Kidney epithelial cell (primary cell): ENCODE data around the gene TFF3. TPM values are rescaled to one million over a fixed set of nuclear protein-coding genes. Genes with fewer than 3 reads are reported as not detected.

Source experiments
- DNase-seq: peaks from one replicate; pipeline ENCODE4 v3.0.0-alpha.2; 2010; ENCODE audit warnings: low read depth
- H3K27me3 ChIP-seq: 2 replicates; pipeline ENCODE4 v1.6.0; 2011; ENCODE audit warnings: low read length; ENCODE audit not compliant: control insufficient read depth, insufficient read depth
- H3K36me3 ChIP-seq: 2 replicates; pipeline ENCODE4 v1.5.1; 2011; ENCODE audit warnings: low read length; ENCODE audit not compliant: control insufficient read depth, insufficient read depth
- H3K4me3 ChIP-seq: 2 replicates; pipeline ENCODE4 v1.5.1; 2011; ENCODE audit warnings: low read depth, mild to moderate bottlenecking, control low read depth, low read length
- total RNA-seq: library from RNA; depleted of rRNA; stranded (reverse); fragments of >200 nt; gene quantifications from 2 replicates; pipeline ENCODE4 v1.2.3, GENCODE V29; 2015
- TF ChIP-seq, protein P1 (sequence below): IDR thresholded peaks from 2 replicates; pipeline ENCODE4 v1.5.1; 2011; ENCODE audit warnings: mild to moderate bottlenecking, moderate library complexity, low read length, control low read depth, inconsistent platforms; ENCODE audit not compliant: insufficient read depth, poor library complexity, severe bottlenecking

The TFF3 gene
- total RNA-seq, 1 donor from 2014 or later, result 0.17 TPM

- TF ChIP-seq, protein P1, sequence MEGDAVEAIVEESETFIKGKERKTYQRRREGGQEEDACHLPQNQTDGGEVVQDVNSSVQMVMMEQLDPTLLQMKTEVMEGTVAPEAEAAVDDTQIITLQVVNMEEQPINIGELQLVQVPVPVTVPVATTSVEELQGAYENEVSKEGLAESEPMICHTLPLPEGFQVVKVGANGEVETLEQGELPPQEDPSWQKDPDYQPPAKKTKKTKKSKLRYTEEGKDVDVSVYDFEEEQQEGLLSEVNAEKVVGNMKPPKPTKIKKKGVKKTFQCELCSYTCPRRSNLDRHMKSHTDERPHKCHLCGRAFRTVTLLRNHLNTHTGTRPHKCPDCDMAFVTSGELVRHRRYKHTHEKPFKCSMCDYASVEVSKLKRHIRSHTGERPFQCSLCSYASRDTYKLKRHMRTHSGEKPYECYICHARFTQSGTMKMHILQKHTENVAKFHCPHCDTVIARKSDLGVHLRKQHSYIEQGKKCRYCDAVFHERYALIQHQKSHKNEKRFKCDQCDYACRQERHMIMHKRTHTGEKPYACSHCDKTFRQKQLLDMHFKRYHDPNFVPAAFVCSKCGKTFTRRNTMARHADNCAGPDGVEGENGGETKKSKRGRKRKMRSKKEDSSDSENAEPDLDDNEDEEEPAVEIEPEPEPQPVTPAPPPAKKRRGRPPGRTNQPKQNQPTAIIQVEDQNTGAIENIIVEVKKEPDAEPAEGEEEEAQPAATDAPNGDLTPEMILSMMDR, result no peak
- peaks cover 13% of the 10 kb centered on the region for H3K27me3 ChIP-seq
- no peak for DNase-seq
- H3K4me3 ChIP-seq, result no peak overlapping the region
- H3K36me3 ChIP-seq, result no peaks in the 10 kb centered on the region
Measured at GRCh38 chr21:42349420-42350317, 34.5 kb upstream of the TFF3 start.

DNA sequence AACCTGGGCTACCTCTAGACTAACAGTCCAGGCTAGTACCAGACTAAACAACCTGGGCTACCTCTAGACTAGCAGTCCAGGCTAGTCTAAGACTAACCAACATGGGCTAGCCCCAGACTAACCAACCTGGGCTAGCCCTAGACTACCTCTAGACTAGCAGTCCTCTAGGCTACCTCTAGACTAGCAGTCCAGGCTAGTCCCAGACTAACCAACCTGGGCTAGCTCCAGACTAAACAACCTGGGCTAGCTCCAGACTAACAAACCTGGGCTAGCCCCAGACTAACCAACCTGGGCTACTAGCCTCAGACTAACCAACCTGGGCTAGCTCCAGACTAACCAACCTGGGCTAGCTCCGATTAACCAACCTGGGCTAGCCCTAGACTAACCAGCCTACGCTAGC is 33.6 kb upstream of the TFF3 start:
- Histone ChIP-seq H3K27me3 (peaks cover 13% of the 10 kb centered on the region), H3K36me3 (no peaks in the 10 kb centered on the region), H3K4me3 (no peak overlapping the region)
- DNase-seq, result no peak
- TF ChIP-seq, protein P1, result no peak

DNA sequence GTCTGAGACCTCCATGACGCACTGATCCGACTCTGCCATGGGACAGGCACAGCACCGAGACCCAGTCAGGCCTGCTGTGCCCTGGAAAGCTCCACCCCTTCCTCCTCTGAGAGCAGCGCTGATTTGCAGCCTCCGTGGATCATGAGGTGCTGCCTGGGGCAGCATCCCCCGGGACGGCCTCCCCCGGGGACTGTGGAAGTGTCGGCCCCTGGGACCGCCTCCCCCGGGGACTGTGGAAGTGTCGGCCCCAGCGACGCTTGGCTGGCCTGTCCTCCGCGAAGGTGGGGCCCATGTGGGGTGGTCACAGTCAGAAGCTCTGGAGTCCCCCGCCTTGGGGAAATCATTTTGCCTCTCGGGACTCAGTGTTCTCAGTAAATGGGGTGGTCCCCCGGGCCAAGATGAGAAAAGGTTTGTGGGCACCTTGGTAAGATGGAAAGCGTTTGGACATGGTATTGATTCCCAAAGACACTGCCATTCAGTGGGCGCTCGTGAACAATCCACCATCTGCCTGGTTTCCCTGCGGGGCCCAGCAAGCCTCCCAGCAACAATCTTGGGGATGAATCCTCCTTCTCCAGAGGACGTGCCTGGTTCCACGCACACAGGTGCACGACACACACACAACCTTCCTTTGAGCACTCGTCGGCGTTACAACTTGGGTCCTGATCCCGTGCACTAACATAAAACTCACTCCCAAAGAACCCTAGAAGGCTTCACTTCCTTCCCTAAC is 32.6 kb upstream of the TFF3 start:
- no peak for DNase-seq
- TF ChIP-seq, protein P1, result no peak
- peaks cover 13% of the 10 kb centered on the region for H3K27me3 ChIP-seq
- H3K4me3 ChIP-seq, result no peak overlapping the region
- no peaks in the 10 kb centered on the region for H3K36me3 ChIP-seq

DNA sequence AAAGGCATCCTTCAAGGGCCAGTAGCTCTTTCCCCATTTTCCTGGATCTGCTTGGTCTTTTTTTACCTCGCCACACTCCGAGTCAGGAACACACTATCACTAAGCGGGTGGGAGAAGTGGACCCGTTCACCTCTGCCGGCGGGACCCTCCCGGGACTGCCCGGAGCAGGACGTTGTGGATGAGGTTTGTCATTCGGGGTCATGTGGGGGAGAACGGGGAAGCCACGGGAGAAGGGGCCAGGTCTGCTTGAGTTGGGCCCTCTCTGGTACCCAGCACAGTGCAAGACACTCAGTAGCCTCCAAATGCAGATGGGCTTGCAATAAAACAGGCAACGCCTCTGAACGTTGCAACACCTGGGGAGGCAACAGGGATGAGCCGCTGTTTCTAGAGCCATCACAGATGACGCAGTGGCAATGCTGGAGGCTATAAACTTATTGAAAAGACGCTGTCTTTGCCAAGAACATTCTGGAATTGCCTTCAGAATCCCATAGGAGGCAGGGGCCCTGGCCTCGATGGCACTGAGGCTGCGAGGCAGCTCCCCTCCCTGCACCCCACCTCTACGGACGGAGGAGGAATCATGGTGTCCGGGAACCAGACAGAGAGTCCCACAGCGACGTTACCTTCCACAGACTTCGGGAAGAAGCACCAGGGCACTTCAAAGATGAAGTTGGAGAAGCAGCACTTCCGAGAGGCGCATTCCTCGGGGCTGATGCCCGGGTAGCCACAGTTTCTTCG is 31.8 kb upstream of the TFF3 start:
- no peak for DNase-seq
- H3K36me3 ChIP-seq, result no peaks in the 10 kb centered on the region
- peaks cover 13% of the 10 kb centered on the region for H3K27me3 ChIP-seq
- H3K4me3 ChIP-seq, result no peak overlapping the region
- TF ChIP-seq, protein P1, result no peak

DNA sequence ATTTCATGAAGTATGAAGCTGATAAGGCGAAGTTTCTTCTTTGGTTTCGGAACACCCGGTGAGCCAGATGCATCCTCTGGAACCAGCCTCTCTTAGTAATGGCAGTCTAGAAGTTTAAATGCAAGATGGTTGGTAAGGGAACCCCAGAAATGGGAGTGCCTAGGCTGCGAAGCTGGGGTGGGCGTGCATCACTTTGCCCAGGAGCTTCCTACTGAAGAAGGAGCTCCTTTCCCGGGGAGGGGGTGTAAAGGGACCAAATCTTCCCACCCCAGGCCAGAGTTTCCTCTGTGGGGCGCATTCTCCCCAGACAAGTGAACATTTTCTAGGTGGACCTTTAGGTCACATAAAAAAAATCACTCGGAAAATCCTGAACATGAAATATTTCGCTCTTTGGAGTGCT is 31.2 kb upstream of the TFF3 start:
- Histone ChIP-seq H3K36me3 (no peaks in the 10 kb centered on the region), H3K27me3 (peaks cover 13% of the 10 kb centered on the region), H3K4me3 (no peak overlapping the region)
- TF ChIP-seq, protein P1, result no peak
- no peak for DNase-seq
